CD4-positive, alpha-beta T cell (primary cell): ENCODE measurements around the gene FAM229A. TPM values are rescaled to one million over a fixed set of nuclear protein-coding genes. Genes with fewer than 3 reads are reported as not detected.

Experiments
- ATAC-seq: fragments of 200-7000 bp; cut with Tn5 transposase; one replicate; pipeline ENCODE4 v1.10.0; 2022; ENCODE audit warnings: mild to moderate bottlenecking; ENCODE audit not compliant: poor library complexity
- CTCF ChIA-PET: fragments of 350-600 bp; sonication (Branson Sonifier 250); formaldehyde crosslinking; loops from one replicate; lab custom pipeline; 2021; ENCODE audit warnings: antibody characterized with exemption, inconsistent platforms; lab: Charles Lee
- POLR2A ChIA-PET: fragments of 350-600 bp; sonication (Branson Sonifier 250); formaldehyde crosslinking; loops from one replicate; lab custom pipeline; 2021; ENCODE audit warnings: antibody characterized with exemption, inconsistent platforms; lab: Charles Lee
- DNase-seq, 14 experiments: peaks; one replicate each; pipeline ENCODE4 v3.0.0-alpha.2; 2013 to 2020; ENCODE audit warnings: mixed read lengths in 2 of 14
- H3K27ac ChIP-seq, 2 donors: one replicate each; pipeline versions ENCODE4 v1.5.1 to v1.7.0; 2013; ENCODE audit warnings: low read length in 2 of 2, low read depth in 1 of 2, mild to moderate bottlenecking in 1 of 2
- H3K27me3 ChIP-seq, 2 experiments: 1 replicate in 1 of 2; 2 replicates in 1 of 2; pipeline versions ENCODE4 v1.6.1 to v1.7.0; 2013; ENCODE audit warnings: low read length in 2 of 2, control low read depth in 1 of 2, mild to moderate bottlenecking in 1 of 2, moderate library complexity in 1 of 2; ENCODE audit not compliant: insufficient read depth in 2 of 2, control insufficient read depth in 1 of 2
- H3K36me3 ChIP-seq: one replicate; pipeline ENCODE4 v1.6.1; 2013; ENCODE audit warnings: low read length, control low read depth; ENCODE audit not compliant: insufficient read depth
- H3K4me1 ChIP-seq: one replicate; pipeline ENCODE4 v1.6.1; 2013; ENCODE audit warnings: low read length, control low read depth; ENCODE audit not compliant: insufficient read depth
- H3K4me3 ChIP-seq: one replicate; pipeline ENCODE4 v1.5.1; 2013; ENCODE audit warnings: mild to moderate bottlenecking, low read length, moderate library complexity
- H3K9me3 ChIP-seq, 2 experiments: 1 replicate in 1 of 2; 2 replicates in 1 of 2; pipeline versions ENCODE4 v1.6.1 to v1.7.0; 2013; ENCODE audit warnings: low read length in 2 of 2, mild to moderate bottlenecking in 2 of 2, control low read depth in 1 of 2, moderate library complexity in 1 of 2; ENCODE audit not compliant: control insufficient read depth in 1 of 2, insufficient read depth in 1 of 2
- H3K27ac Mint-ChIP-seq: one replicate; pipeline ENCODE4 v1.8.0; 2020; ENCODE audit warnings: mixed read lengths
- H3K27me3 Mint-ChIP-seq: one replicate; pipeline ENCODE4 v1.8.0; 2021; ENCODE audit warnings: mixed read lengths
- H3K36me3 Mint-ChIP-seq: one replicate; pipeline ENCODE4 v1.8.0; 2021; ENCODE audit warnings: low read depth, mixed read lengths
- H3K4me1 Mint-ChIP-seq: one replicate; pipeline ENCODE4 v1.8.0; 2021; ENCODE audit warnings: low read depth, mixed read lengths
- H3K4me3 Mint-ChIP-seq: one replicate; pipeline ENCODE4 v1.8.0; 2020; ENCODE audit warnings: mild to moderate bottlenecking, mixed read lengths
- H3K9me3 Mint-ChIP-seq: one replicate; pipeline ENCODE4 v1.8.0; 2020; ENCODE audit warnings: mixed read lengths
- CTCF ChIP-seq: fragments of 200-600 bp; IDR thresholded peaks from one replicate; pipeline ENCODE4 v1.8.0; 2022; ENCODE audit warnings: antibody characterized with exemption, mild to moderate bottlenecking
- intact Hi-C, 2 experiments: fragments of 100-400 bp; cut with DNase I in 1 of 2; cut with micrococcal nuclease in 1 of 2; formaldehyde crosslinking; loops; one replicate each; pipeline versions ENCODE4 v1.15.1 to v1.9.0; 2023 to 2025; cut with DNase I, micrococcal nuclease
- total RNA-seq, 174 experiments: library from RNA in 2 of 174; stranded (reverse) in 2 of 174; gene quantifications; one replicate each; pipeline ENCODE4 v1.2.3 and lab custom pipeline; 2021 to 2026

FAM229A gene
- total RNA-seq, 2 experiments from 2014 or later = 38.0 to 38.6 TPM

- no peak overlapping the region for H3K4me3 ChIP-seq
- ATAC-seq = peak; percentile 85
- POLR2A ChIA-PET = interaction anchor here (0.6 to 2.9 kb wide), 14 partner anchors 11 to 171 kb away, joined by 3 to 17 read pairs (median 4); partner anchors contain the start of genes BSDC1, CCDC28B, IQCC and LCK
- H3K27me3 ChIP-seq = no peaks in the 10 kb centered on the region
- no peak overlapping the region for H3K27ac ChIP-seq
- DNase-seq = peak; percentile 34 to 88 (median 48)
- Mint-ChIP-seq H3K27ac (peak overlapping the region; percentile 18), H3K9me3 (no peaks in the 10 kb centered on the region), H3K4me1 (peaks cover 28% of the 10 kb centered on the region), H3K36me3 (peaks cover 83% of the 10 kb centered on the region), H3K27me3 (no peaks in the 10 kb centered on the region), H3K4me3 (no peak overlapping the region)
- no peaks in the 10 kb centered on the region for H3K9me3 ChIP-seq
- CTCF ChIA-PET = interaction anchor here (0.5 to 2.8 kb wide), 16 partner anchors 13 to 1687 kb away, joined by 3 to 22 read pairs (median 4); partner anchors contain the start of genes BSDC1 and MARCKSL1
- intact Hi-C loops = loop anchor here (1.0 to 5.0 kb wide), 4 partner anchors 35 to 157 kb away; partner anchors contain the start of genes LCK (in 1 of the 2) and MARCKSL1 (in 1 of the 2)
- peaks cover 15% of the 10 kb centered on the region for H3K4me1 ChIP-seq
- peak; percentile 58 for TF ChIP-seq CTCF
- peaks cover 72% of the 10 kb centered on the region for H3K36me3 ChIP-seq
Observed at GRCh38 chr1:32372149-32372756, 10.0 kb upstream of the FAM229A start.

DNA sequence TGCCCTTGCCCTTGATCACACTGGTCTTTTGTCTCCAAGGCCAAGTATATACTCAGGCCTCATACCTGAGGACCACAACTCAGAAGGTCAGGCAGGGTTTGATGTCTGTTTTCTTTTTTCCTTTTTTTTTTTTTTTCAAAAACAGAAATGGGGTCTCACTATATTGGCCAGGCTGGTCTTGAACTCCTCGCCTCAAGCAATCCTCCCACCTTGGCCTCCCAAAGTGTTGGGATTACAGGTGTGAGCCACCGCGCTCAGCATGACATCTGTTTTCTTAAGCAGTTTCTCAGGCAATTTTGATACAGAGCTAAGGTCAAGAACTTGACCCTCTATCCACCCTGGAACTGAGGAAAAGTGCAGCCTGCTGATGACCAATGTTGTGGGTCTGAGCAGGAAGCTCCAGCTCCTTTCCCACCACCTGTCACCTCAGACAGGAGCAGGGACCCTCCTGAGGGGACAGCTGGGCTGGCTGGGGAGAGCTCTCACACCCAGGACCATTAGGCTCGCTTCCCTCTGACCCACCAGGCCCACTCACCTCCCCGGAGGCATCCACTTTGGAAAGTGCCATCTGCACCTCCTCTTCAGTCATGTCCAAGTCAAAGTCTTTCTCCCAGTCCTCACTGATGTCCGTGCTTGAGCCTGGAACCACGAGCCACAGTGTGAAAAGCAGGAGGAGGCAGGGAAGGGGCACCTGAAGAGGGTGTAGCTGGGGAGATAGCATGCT lies 5.8 kb upstream of the FAM229A start:
- no peaks in the 10 kb centered on the region for H3K27me3 ChIP-seq
- peaks cover 80% of the 10 kb centered on the region for H3K36me3 Mint-ChIP-seq
- no peak overlapping the region for H3K27ac ChIP-seq
- H3K4me1 ChIP-seq = peaks cover 15% of the 10 kb centered on the region
- no peaks in the 10 kb centered on the region for H3K9me3 ChIP-seq
- H3K27me3 Mint-ChIP-seq = no peaks in the 10 kb centered on the region
- peaks cover 17% of the 10 kb centered on the region for H3K4me1 Mint-ChIP-seq
- ATAC-seq (no peak), DNase-seq (no peak)
- H3K27ac Mint-ChIP-seq = no peak overlapping the region
- CTCF ChIA-PET = interaction anchor here (0.9 kb wide), 1 partner anchor 33 kb away, joined by 3 read pairs; no protein-coding TSS in a partner anchor
- H3K4me3 ChIP-seq = no peak overlapping the region
- intact Hi-C loops = no loop called here
- no peak overlapping the region for H3K4me3 Mint-ChIP-seq
- TF ChIP-seq CTCF = no peak
- POLR2A ChIA-PET = no interaction called here
- H3K9me3 Mint-ChIP-seq = no peaks in the 10 kb centered on the region
- H3K36me3 ChIP-seq = peaks cover 67% of the 10 kb centered on the region

- Mint-ChIP-seq H3K4me1 (peaks cover 11% of the 10 kb centered on the region), H3K27me3 (peaks cover 5% of the 10 kb centered on the region), H3K9me3 (no peaks in the 10 kb centered on the region), H3K27ac (peak overlapping the region; percentile 56), H3K36me3 (peaks cover 78% of the 10 kb centered on the region), H3K4me3 (peak overlapping the region; percentile 20)
- no peak for TF ChIP-seq CTCF
- Histone ChIP-seq H3K27me3 (peaks cover 0 to 3% of the 10 kb centered on the region in 2 experiments), H3K36me3 (peaks cover 55% of the 10 kb centered on the region), H3K9me3 (no peaks in the 10 kb centered on the region), H3K4me1 (peaks cover 19% of the 10 kb centered on the region), H3K27ac (no peak overlapping the region), H3K4me3 (no peak overlapping the region)
- ChIA-PET POLR2A (interaction anchor here (0.5 to 4.3 kb wide), 4 partner anchors 29 to 451 kb away, joined by 3 to 16 read pairs (median 3); partner anchors contain the start of genes BSDC1 and MARCKSL1), CTCF (no interaction called here)
- intact Hi-C loops = no loop called here
- no peak for DNase-seq
- ATAC-seq = no peak
Observed at GRCh38 chr1:32365445-32365844, 3.2 kb upstream of the FAM229A start.
